ENCODE data around the gene SCARB2. TPM values are rescaled to one million over a fixed set of nuclear protein-coding genes. Genes with fewer than 3 reads are reported as not detected.
A peak's percentile ranks its signal among the peaks of the same experiment; 100 is the strongest.

Gene SCARB2
- 190 TPM for total RNA-seq
- long read RNA-seq, full-length matches to known transcripts = 215 of 242 reads
- long read RNA-seq, partial matches to known transcripts = 13 of 242 reads
- long read RNA-seq, other reads (novel, unspliced or antisense) = 14 of 242 reads

- no peaks in the 10 kb centered on the region for H3K36me3 ChIP-seq
- intact Hi-C loops (cut with DNase I) = no loop called here
- H3K4me3 ChIP-seq = peak within 1 kb of the TSS; percentile 82
- TF ChIP-seq, protein P1, sequence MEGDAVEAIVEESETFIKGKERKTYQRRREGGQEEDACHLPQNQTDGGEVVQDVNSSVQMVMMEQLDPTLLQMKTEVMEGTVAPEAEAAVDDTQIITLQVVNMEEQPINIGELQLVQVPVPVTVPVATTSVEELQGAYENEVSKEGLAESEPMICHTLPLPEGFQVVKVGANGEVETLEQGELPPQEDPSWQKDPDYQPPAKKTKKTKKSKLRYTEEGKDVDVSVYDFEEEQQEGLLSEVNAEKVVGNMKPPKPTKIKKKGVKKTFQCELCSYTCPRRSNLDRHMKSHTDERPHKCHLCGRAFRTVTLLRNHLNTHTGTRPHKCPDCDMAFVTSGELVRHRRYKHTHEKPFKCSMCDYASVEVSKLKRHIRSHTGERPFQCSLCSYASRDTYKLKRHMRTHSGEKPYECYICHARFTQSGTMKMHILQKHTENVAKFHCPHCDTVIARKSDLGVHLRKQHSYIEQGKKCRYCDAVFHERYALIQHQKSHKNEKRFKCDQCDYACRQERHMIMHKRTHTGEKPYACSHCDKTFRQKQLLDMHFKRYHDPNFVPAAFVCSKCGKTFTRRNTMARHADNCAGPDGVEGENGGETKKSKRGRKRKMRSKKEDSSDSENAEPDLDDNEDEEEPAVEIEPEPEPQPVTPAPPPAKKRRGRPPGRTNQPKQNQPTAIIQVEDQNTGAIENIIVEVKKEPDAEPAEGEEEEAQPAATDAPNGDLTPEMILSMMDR (IDR thresholded peaks at IDR 0.05) = no peak
- peak; percentile 95 for DNase-seq
- H3K27me3 ChIP-seq = no peaks in the 10 kb centered on the region
- no peaks in the 10 kb centered on the region for H3K9me3 ChIP-seq
- peaks cover 78% of the 10 kb centered on the region for H3K4me1 ChIP-seq
- peak within 1 kb of the TSS; percentile 97 for H3K27ac ChIP-seq
- ATAC-seq = peak; percentile 95
Measured at GRCh38 chr4:76213415-76214176, at the start of gene SCARB2. Gene SCARB2 (minus strand): TSS chr4:76213824. CDS start chr4:76213543, 281 bp downstream.

GRCh38 chr4:76260571-76260970, 46.9 kb upstream of the SCARB2 start:
- no peak overlapping the region for H3K4me3 ChIP-seq
- H3K36me3 ChIP-seq = no peaks in the 10 kb centered on the region
- H3K9me3 ChIP-seq = no peaks in the 10 kb centered on the region
- DNase-seq (no peak), ATAC-seq (no peak)
- TF ChIP-seq, protein P1 (IDR thresholded peaks at IDR 0.05) = no peak
- no peaks in the 10 kb centered on the region for H3K4me1 ChIP-seq
- intact Hi-C loops (cut with DNase I) = no loop called here
- H3K27me3 ChIP-seq = no peaks in the 10 kb centered on the region
- H3K27ac ChIP-seq = no peak overlapping the region

GRCh38 chr4:76257824-76258223, 44.2 kb upstream of the SCARB2 start:
- no peak for ATAC-seq
- no peaks in the 10 kb centered on the region for H3K9me3 ChIP-seq
- no peak overlapping the region for H3K4me3 ChIP-seq
- no peaks in the 10 kb centered on the region for H3K4me1 ChIP-seq
- no peaks in the 10 kb centered on the region for H3K36me3 ChIP-seq
- no peak overlapping the region for H3K27ac ChIP-seq
- TF ChIP-seq, protein P1 (IDR thresholded peaks at IDR 0.05) = no peak
- no peak for DNase-seq
- H3K27me3 ChIP-seq = no peaks in the 10 kb centered on the region
- intact Hi-C loops (cut with DNase I) = no loop called here

- intact Hi-C loops (cut with DNase I) = no loop called here
- no peak overlapping the region for H3K27ac ChIP-seq
- no peaks in the 10 kb centered on the region for H3K4me1 ChIP-seq
- H3K27me3 ChIP-seq = no peaks in the 10 kb centered on the region
- H3K9me3 ChIP-seq = no peaks in the 10 kb centered on the region
- no peak overlapping the region for H3K4me3 ChIP-seq
- H3K36me3 ChIP-seq = no peaks in the 10 kb centered on the region
- no peak for ATAC-seq
- TF ChIP-seq, protein P1 (IDR thresholded peaks at IDR 0.05) = no peak
- no peak for DNase-seq
Measured at GRCh38 chr4:76256968-76257367, 43.3 kb upstream of the SCARB2 start.

- no peaks in the 10 kb centered on the region for H3K36me3 ChIP-seq
- H3K4me1 ChIP-seq = peaks cover 2% of the 10 kb centered on the region
- no peak overlapping the region for H3K4me3 ChIP-seq
- intact Hi-C loops (cut with DNase I) = no loop called here
- DNase-seq (no peak), ATAC-seq (no peak)
- no peaks in the 10 kb centered on the region for H3K27me3 ChIP-seq
- no peaks in the 10 kb centered on the region for H3K9me3 ChIP-seq
- TF ChIP-seq, protein P1 (IDR thresholded peaks at IDR 0.05) = no peak
- no peak overlapping the region for H3K27ac ChIP-seq
Measured at GRCh38 chr4:76256032-76256431, 42.4 kb upstream of the SCARB2 start.
